GM21390 (cell line): Measurements from ENCODE around the gene ITGB5.

ENCODE experiments used
- ATAC-seq: cut with Tn5 transposase; IDR thresholded peaks from one replicate; pipeline ENCODE4 v1.9.1; 2021; ENCODE audit not compliant: unreplicated experiment

Gene ITGB5

GRCh38 chr3:124862006-124862405 is 25.2 kb downstream of the ITGB5 start:
- no peak for ATAC-seq

- ATAC-seq, result no peak
Observed at GRCh38 chr3:124861041-124861440, 26.1 kb downstream of the ITGB5 start.

GRCh38 chr3:124860599-124860998 is 26.6 kb downstream of the ITGB5 start:
- ATAC-seq, result no peak

DNA sequence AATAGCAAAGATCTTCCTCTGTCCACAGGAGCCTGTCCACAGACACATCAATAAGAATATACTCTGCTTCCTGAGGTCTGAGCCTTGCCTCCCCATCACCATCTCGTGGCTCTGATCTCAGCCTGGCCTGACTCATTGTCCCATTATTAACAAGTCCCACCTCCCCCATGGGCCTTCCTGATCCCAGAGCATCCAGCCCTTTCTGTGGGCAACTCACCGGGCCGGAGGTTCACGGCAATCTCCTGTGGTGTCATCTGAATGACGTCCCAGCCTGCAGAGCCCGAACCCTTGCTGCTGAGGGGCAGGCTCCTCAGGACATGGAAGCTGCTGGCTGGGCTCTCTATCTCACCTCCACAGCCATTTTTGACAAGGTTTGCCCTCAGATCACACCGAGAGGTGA is 28.1 kb downstream of the ITGB5 start:
- ATAC-seq, result no peak

GRCh38 chr3:124858275-124858674 is 28.9 kb downstream of the ITGB5 start:
- no peak for ATAC-seq

DNA sequence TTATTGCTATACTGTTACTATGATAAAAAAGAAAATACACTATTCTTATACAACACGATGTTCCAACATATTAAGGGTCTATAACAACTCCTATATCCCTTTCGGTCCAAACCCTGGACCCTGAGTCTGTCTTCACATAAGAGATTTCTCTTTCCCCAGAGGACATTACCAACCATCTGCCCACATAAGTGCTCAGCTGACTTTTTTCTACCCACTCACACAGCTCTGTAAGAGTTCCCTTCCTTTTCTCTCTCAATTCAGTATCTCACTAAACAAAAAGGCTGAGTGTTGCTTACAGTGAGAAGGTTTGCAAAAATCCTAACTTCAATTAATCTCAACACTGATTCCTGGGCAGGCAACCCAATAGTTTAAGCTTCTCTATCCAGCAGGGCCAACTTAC is 30.5 kb downstream of the ITGB5 start:
- ATAC-seq, result no peak

DNA sequence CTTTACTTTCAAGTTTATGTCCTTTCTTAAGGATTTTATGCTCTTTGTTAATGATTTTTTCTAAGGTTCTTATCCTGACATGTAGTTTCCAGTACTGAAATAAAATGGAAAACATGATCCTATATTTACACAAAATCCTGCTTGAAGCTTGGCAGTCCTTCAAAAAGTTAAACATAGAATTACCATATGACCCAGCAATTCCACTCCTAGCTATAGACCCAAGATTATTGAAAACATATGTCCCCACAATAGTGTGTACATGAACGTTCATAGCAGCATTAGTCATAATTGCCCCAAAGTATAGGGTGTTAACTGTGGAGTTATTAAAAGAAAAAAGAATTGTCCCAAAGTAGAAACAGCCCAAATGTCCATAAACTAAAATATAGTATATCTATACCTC is 33.2 kb downstream of the ITGB5 start:
- ATAC-seq, result no peak

GRCh38 chr3:124853446-124853845 is 33.7 kb downstream of the ITGB5 start:
- no peak for ATAC-seq

DNA sequence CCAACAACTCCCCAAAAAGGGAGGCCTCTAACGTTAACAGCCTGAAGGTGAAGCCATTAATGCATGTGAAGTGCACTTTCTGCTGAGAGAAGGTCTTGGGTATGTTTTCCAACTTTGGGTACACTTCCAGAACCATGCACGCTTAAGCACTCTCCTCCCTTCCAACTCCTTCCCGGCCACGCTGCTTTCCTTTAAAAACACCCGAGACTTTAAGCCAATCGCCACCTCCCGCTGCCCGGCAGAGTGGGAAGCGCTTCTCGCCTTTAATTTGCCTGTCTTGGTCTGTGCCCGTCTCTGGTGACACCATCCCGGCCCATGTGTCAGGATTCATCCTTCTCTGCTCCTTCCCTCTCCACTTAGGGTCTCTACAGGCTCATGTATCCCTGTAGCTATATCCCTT is 35.3 kb downstream of the ITGB5 start:
- no peak for ATAC-seq

GRCh38 chr3:124851136-124851535 is 36.0 kb downstream of the ITGB5 start:
- ATAC-seq, result no peak

DNA sequence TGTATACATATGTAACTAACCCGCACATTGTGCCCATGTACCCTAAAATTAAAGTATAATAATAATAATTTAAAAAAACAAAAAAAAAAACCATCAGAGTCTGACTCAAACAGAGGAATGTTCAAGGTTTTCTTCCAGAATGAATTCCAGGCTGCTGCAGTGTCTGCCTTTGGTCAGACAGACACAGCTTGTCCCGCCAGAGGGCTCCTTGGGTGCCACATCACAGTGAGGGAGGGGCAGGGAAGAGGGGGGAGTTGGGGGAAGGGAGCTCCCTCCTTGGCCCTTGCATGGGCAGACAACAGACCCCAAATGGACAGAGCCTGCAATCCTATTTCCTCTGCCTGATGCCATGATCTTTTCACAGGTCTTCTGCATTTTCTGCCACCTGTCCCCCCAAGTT is 36.5 kb downstream of the ITGB5 start:
- no peak for ATAC-seq

GRCh38 chr3:124850212-124850611 is 37.0 kb downstream of the ITGB5 start:
- ATAC-seq, result no peak

- ATAC-seq, result no peak
Observed at GRCh38 chr3:124848300-124848699, 38.9 kb downstream of the ITGB5 start.

DNA sequence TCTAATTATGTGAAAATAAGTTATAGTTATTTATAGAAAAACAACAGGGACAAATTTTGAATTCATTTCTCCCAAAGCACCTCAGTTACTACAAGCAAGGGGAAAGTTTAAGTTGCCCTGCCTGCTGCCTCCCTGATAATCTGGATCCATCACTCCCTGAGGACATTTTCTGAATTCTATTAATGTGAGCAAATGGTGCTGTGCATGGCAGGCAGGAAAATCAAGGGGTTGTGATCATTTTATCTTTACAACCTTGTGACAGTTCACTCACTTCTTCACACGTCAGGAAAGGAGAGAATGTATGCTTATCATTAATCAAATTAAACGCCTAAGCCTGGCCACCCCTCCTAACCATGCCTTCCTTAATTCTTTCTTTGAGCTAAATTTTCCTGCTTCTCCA is 39.3 kb downstream of the ITGB5 start:
- no peak for ATAC-seq

- ATAC-seq, result no peak
Observed at GRCh38 chr3:124847051-124847450, 40.1 kb downstream of the ITGB5 start.

DNA sequence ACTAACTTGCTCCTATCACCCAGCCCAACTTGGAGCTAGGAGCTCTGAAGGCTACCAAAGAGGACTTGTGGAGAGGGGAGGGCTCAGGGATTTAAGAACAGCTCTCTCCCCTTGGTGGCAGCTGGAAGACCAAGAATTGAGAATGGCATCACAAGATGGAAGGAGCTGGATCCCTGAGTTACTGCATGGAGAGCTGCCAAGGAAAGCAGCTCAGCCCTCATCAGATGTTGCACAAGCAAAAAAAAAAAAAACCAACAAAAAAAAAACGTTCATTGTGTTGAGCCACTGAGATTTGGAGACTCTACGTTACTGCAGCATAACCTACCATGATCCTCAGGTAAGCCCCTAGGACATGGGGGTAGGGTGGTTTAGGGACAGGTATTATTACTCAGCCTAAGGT is 41.0 kb downstream of the ITGB5 start:
- ATAC-seq, result no peak

GRCh38 chr3:124845406-124845805 is 41.8 kb downstream of the ITGB5 start:
- ATAC-seq, result no peak

GRCh38 chr3:124843506-124844177 is 43.5 kb downstream of the ITGB5 start:
- no peak for ATAC-seq

- ATAC-seq, result no peak
Observed at GRCh38 chr3:124843047-124843446, 44.1 kb downstream of the ITGB5 start.

- ATAC-seq, result no peak
Observed at GRCh38 chr3:124841517-124841916, 45.6 kb downstream of the ITGB5 start.

DNA sequence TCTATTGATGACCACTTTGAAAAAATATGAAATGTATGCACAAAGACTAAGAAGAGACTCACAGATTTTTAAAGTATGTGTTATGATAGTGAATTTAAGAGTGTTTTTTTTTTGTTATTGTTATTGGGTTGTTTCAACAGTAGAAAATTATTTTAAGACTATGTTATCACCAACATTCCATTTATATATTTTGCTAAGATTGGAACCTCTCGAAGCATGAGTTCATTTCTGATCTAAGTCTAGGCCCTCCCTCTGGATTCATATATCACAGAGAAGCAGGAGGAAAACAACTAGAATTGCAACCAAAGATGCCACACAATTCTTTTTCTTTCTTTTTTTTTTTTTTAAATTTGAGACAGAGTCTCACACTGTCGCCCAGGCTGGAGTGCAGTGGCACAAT is 46.8 kb downstream of the ITGB5 start:
- ATAC-seq, result no peak

DNA sequence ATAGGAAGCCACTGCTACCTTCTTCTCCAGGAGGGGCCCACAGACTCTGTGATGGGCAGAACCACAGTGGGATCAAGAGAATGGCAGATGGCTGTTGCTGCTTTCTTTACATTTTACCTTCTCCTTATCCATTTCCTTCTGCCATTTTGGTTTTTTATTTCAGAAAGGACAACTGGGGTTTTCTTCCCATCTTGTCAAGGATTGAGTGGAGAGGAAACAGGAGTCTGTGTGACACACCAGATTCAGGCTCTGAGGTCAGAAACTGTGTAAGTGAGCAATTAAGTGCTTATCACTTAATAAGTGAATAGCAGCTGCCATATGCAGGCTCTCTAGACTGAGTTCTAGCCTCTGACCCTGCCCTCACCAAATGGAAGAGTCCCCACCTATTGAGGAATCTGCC is 47.3 kb downstream of the ITGB5 start:
- ATAC-seq, result no peak

GRCh38 chr3:124838963-124839362 is 48.2 kb downstream of the ITGB5 start:
- ATAC-seq, result no peak
